HG02852 (cell line): ENCODE measurements around the gene GANC.

Experiments
- ATAC-seq: cut with Tn5 transposase; IDR thresholded peaks from one replicate; pipeline ENCODE4 v1.9.1; 2021; ENCODE audit warnings: mild to moderate bottlenecking, moderate library complexity; ENCODE audit not compliant: unreplicated experiment

The GANC gene

DNA sequence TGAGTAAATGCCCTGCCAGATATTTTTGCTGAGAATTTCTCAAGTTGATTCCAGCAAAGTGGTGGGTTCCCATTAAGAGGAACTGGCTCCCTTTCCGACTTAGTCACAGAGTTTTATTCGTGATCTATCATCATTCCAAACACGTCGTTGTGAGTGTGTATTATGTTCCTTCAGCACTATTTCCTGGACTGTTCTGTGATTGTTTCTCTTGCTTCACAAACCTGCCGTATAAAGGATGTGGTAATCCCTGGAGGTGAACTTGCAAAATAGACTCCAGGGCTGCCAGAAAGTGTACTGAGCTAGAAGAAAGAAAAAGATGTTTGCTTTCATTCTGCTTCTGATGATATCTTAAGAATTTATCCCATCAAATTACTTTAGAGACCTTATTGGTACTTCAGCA, 71.8 kb downstream of the GANC start:
- ATAC-seq, result no peak

DNA sequence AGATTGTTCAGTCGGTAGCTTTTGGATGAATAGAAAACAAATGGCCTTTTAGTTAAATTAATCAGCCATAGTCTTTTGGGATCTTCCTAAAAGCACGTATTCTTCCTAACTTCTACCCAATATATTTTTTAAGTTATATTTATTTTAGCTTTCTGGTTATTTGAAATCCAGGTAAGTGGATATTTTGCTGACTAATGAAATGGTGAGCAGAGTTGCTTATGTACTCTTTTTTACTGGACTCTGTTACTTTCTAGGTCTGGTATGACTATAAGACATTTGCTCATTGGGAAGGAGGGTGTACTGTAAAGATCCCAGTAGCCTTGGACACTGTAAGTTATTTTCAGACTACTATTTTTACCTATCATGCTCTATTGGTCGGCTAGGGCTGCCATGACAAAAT, 72.5 kb downstream of the GANC start:
- ATAC-seq, result no peak

GRCh38 chr15:42348083-42348482, 75.1 kb downstream of the GANC start:
- ATAC-seq, result no peak

- no peak for ATAC-seq
These were observed 76.2 kb downstream of the GANC start for GRCh38 chr15:42349186-42349585.

DNA sequence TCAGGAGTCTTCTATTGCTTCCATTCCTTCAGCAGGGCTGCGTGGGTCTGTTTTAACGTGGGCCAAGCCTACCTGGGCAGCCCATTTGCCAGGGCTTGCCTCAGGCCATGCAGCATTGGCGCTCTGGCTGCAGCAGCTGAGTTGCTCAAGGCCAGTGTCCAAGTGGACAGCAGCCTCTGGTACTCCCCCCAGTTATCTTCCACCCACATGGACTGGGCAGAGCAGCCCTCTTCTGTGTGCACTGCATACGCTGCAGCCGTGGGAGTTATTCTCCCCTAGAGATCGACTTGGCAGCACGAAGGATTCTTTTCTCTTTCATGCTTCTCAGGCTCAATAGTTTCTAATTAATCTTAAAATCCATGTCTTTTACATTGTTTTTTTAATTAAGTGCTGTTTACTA, 79.4 kb downstream of the GANC start:
- ATAC-seq, result no peak

DNA sequence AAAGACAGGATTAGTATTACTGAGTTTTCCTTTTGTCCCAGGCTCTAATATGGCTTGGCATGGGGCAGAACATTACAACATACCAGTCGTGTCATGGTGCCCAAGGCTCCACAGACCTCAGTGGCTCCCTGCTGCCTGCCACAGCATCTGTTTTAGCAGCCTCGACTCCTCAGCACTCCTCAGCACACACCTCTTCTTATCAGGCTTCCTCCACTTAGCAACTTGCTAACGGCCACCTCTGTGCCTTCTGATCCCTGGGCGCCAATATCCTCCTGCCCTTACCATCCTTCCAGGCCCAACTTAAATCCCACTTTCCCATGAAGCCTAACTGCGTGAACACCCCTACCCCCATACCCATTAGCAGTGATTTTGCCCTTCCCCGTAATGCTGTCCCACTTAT, 80.1 kb downstream of the GANC start:
- no peak for ATAC-seq

- ATAC-seq, result no peak
These were observed 81.8 kb downstream of the GANC start for GRCh38 chr15:42354824-42355223.

- ATAC-seq, result no peak
These were observed 82.3 kb downstream of the GANC start for GRCh38 chr15:42355291-42355690.

- ATAC-seq, result no peak
These were observed 83.8 kb downstream of the GANC start for GRCh38 chr15:42356851-42357250.

- ATAC-seq, result no peak
These were observed 85.1 kb downstream of the GANC start for GRCh38 chr15:42358141-42358540.

- no peak for ATAC-seq
These were observed 86.2 kb downstream of the GANC start, which contains the start of gene CAPN3 for GRCh38 chr15:42359249-42359648. Gene CAPN3 (plus strand): TSS chr15:42359501. CDS start chr15:42359806, 305 bp downstream.

DNA sequence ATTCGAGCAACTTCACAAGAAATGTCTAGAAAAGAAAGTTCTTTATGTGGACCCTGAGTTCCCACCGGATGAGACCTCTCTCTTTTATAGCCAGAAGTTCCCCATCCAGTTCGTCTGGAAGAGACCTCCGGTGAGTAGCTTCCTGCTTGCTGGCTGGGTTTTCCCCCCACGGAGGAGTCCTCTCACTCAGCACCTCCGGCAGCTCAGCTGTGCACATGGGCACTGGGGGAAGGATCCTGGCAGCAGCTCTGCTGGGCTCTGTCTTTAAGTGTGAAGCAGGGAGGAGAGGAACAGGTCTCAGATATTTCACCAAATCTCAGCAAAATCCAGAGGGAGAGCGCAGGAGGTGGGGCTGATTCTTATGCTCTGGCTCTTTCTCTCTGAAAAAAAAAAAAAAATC, 87.0 kb downstream of the GANC start:
- ATAC-seq, result no peak

DNA sequence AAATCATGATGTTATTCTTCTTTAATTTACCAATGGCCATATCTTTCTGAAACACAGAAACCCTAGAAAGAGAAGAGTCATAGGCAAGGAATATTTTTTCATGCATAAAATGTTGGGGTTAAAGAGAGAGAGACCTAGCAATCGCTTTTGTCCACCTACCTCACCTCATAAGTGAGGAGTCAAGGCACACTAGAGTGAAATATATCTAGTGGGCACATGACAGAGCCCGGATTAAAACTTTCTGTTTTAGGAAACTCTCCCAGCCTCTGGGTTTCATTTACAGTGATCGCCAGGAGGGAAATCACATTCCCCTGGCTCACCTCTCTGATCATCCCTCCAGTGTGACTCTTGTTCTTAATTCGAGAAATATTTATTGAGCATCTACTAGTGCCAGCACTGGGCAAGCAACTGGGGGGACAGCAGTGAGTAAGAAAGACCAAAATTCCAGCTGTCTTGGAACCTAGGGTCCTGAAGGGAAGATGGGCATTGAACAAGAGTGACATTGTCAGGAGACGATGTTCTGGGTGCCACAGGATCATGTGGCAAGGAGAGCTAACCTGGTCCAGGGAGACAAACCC, 87.6 kb downstream of the GANC start:
- ATAC-seq, result no peak

DNA sequence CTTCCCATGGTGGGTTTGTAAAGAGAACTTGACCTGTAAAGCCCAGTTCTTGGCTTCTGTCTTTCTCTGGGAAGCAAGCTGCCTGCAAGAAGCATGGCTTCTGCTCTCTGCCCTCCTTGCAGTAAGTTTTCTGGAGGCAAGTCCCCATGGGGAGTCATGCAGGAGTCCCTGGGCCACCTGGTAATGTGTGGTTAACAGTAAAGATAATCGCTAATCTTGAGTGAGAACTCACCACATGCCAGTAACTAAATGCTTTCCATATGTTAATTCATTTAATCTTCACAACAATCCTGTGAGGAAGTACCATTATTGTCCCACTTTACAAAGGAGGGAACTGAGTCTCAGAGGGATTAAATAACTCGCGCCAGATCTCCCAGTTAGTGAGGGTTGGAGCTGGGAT, 90.5 kb downstream of the GANC start:
- no peak for ATAC-seq

DNA sequence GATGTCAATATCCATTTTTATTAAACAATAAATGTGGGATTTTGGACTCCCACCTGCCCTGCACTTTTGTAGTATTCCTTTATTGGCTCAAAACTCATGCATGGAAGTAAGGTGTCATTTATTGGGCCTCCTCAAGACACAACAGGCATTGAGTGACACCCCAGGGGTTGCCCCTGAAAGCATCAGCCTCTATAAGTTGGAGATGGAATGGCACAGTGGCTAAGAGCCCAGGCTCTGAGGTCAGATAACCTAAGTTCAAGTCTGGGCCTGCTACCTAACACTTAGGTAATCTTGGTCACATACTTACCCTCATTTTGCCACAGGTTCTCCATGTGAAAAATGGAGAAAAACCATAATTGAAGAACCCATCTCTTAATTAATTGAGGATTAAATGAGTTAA, 90.9 kb downstream of the GANC start:
- no peak for ATAC-seq

DNA sequence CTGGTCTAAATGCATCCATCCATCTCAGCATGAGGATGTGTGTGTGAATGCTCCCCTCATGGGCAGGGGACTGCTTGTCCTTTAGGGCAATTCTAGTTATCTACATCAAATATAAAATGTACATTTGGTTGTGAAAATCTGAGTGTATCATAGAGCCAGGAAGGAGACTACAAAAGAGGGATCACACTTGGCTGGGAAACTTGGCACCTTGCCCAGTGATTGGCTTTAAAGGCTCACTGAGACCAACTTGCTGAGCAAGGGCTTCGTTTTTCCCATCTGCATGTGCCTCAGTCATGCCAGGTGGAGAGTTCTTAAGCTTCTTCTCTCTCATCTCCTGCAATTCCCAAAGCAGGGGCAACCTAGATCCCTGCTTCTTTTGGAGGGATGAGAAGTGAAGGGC, 91.5 kb downstream of the GANC start:
- ATAC-seq, result no peak

DNA sequence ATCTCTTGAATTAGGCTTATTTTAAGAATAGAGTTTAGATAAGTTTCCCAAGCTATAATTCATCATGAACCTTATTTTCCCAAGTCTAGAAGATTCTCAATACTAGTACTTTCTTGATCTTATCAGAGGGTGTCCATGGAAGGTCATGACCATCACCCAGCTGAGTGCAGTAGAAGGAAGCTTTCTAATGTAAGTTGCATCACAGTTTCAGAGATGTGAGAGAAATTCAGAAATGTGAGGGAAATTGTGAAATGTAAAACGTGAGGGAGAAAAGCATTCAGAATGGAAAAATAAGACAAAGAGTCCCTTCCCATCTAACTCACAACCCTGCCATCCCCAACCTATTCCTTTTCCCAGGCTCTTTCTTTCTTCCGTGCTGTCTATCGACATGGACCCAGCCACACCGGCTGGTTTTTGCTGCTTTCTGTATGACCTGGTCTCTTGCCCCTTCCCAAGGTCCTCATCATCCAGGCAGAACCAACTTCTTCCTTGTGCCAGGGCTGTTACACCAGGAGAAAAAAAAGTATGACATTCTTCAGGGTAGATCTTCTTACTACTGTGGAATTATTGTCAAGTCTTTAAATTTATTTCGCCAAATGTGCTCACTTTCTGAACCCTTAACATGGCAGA, 93.0 kb downstream of the GANC start:
- no peak for ATAC-seq

- no peak for ATAC-seq
These were observed 94.0 kb downstream of the GANC start for GRCh38 chr15:42367041-42367440.

- ATAC-seq, result no peak
These were observed 95.1 kb downstream of the GANC start for GRCh38 chr15:42368096-42368495.

DNA sequence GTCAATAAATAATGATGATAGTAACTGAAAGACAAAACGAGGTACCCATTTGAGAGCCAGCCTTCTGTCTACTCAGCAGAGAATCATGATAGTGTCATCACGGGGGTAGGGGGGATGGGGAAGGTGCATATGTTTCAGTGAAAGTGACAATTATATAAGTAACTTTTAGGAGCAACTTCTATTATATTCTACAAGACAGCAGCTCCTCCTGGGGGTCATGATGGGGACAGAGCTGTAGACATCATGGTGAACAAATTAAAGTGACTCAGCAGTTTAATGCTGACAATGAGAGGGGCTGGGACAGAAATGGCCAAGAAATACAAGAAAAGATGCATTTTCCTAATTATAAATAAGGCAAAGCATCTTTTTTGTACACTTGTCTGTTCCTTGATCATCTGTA, 98.1 kb downstream of the GANC start:
- no peak for ATAC-seq

- no peak for ATAC-seq
These were observed 100.3 kb downstream of the GANC start for GRCh38 chr15:42373274-42373673.

DNA sequence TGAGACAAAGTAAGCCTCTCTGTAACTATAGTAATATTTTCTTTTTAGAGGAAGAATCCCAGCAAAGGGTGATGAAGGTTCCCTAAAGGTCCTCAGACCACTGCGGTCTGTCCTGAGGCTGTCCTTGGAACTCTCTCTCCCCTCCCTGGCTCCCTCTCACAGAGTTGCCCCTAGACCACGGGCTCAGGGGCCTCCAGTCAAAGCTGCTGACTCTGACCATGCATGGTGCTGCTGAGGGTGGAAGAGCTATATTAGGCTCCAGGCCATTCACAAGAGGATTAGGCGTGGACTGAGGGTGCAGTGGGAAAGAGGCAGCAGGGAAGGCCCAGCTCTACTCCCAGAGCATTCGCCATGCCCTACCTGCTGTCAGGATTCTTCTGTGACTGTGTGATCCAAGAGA, 100.9 kb downstream of the GANC start:
- no peak for ATAC-seq

- ATAC-seq, result no peak
These were observed 101.8 kb downstream of the GANC start for GRCh38 chr15:42374810-42375209.
